SK-N-SH (cell line): ENCODE measurements around the gene SBF2. TPM values are rescaled to one million over a fixed set of nuclear protein-coding genes. Genes with fewer than 3 reads are reported as not detected.

Experiments
- CTCF ChIA-PET: fragments of 300-600, 350-600 bp; formaldehyde crosslinking; extraction: SDS; loops from one replicate; lab custom pipeline; 2021; lab: Yijun Ruan, JAX
- POLR2A ChIA-PET: fragments of 350-600 bp; sonication (Branson Sonifier 250); formaldehyde crosslinking; extraction: SDS; loops from one replicate; lab custom pipeline; 2020; ENCODE audit warnings: antibody characterized with exemption, inconsistent platforms; lab: Yijun Ruan, JAX
- DNase-seq: peaks from one replicate; pipeline ENCODE4 v3.0.0; 2012
- H2AFZ ChIP-seq: fragments of 200-600 bp; sonication (generic); 2 replicates; pipeline ENCODE4 v1.8.1; 2016; ENCODE audit warnings: antibody characterized with exemption, mild to moderate bottlenecking, low read depth
- H3F3A ChIP-seq: fragments of 200-600 bp; sonication (generic); replicated peaks from 2 replicates; pipeline ENCODE3; 2016; ENCODE audit warnings: antibody characterized with exemption, mild to moderate bottlenecking; ENCODE audit not compliant: insufficient read depth
- H3K27ac ChIP-seq, 2 experiments: fragments of 200-500 bp in 1 of 2; fragments of 200-600 bp in 1 of 2; sonication (Bioruptor generic) in 1 of 2; sonication (generic), shearing (Covaris generic) in 1 of 2; 2 replicates each; pipeline versions ENCODE4 v1.5.1 to v1.6.1; 2014 to 2016; ENCODE audit warnings: low read depth in 2 of 2, inconsistent platforms in 1 of 2, low read length in 1 of 2, mild to moderate bottlenecking in 1 of 2, mixed read lengths in 1 of 2
- H3K27me3 ChIP-seq: fragments of 200-600 bp; sonication (generic), shearing (Covaris generic); 2 replicates; pipeline ENCODE4 v1.6.1; 2016; ENCODE audit warnings: mixed run types; ENCODE audit not compliant: insufficient read depth
- H3K36me3 ChIP-seq, 2 experiments: fragments of 200-500 bp in 1 of 2; fragments of 200-600 bp in 1 of 2; sonication (Bioruptor generic) in 1 of 2; sonication (generic) in 1 of 2; replicated peaks in 1 of 2; 2 replicates each; pipeline versions ENCODE3 to v1.5.1; 2014 to 2016; ENCODE audit warnings: low read length in 1 of 2, mild to moderate bottlenecking in 1 of 2; ENCODE audit not compliant: insufficient read depth in 2 of 2, control insufficient read depth in 1 of 2
- H3K4me1 ChIP-seq, 2 experiments: fragments of 200-500 bp in 1 of 2; fragments of 200-600 bp in 1 of 2; sonication (Bioruptor generic) in 1 of 2; sonication (generic), shearing (Covaris generic) in 1 of 2; 2 replicates each; pipeline versions ENCODE4 v1.5.1 to v1.6.1; 2014 to 2016; ENCODE audit warnings: low read depth in 1 of 2, low read length in 1 of 2, mixed run types in 1 of 2; ENCODE audit not compliant: insufficient read depth in 2 of 2, control insufficient read depth in 1 of 2
- H3K4me2 ChIP-seq: fragments of 200-600 bp; sonication (generic), shearing (Covaris generic); 2 replicates; pipeline ENCODE4 v1.6.1; 2017; ENCODE audit warnings: mixed run types
- H3K4me3 ChIP-seq, 2 experiments: fragments of 200-500 bp in 1 of 2; fragments of 200-600 bp in 1 of 2; sonication (Bioruptor generic) in 1 of 2; sonication (generic), shearing (Covaris generic) in 1 of 2; 2 replicates each; pipeline versions ENCODE4 v1.5.1 to v1.8.1; 2014 to 2016; ENCODE audit warnings: low read depth in 2 of 2, inconsistent platforms in 1 of 2, low read length in 1 of 2, mild to moderate bottlenecking in 1 of 2, mixed read lengths in 1 of 2, moderate library complexity in 1 of 2
- H3K79me2 ChIP-seq: fragments of 200-600 bp; sonication (generic); 2 replicates; pipeline ENCODE4 v1.8.1; 2017; ENCODE audit warnings: mild to moderate bottlenecking; ENCODE audit not compliant: insufficient read depth
- H3K9ac ChIP-seq: fragments of 200-600 bp; sonication (generic); 2 replicates; pipeline ENCODE4 v1.6.1; 2017; ENCODE audit warnings: mixed run types
- H3K9me2 ChIP-seq: fragments of 200-600 bp; sonication (generic); 2 replicates; pipeline ENCODE4 v1.6.1; 2017; ENCODE audit warnings: mixed run types
- H3K9me3 ChIP-seq: fragments of 200-600 bp; sonication (generic); 2 replicates; pipeline ENCODE4 v1.6.1; 2017; ENCODE audit warnings: mixed run types, mild to moderate bottlenecking, moderate library complexity
- H4K20me1 ChIP-seq: fragments of 200-600 bp; sonication (generic); 2 replicates; pipeline ENCODE4 v1.6.1; 2017; ENCODE audit warnings: mild to moderate bottlenecking, mixed run types; ENCODE audit not compliant: insufficient read depth
- CHD2 ChIP-seq: fragments of 150-350 bp; IDR thresholded peaks from 2 replicates; pipeline ENCODE4 v1.6.1; 2018; ENCODE audit warnings: low read length; ENCODE audit not compliant: partially characterized antibody
- CTCF ChIP-seq: fragments of 200-600 bp; sonication (generic); IDR thresholded peaks from 2 replicates; pipeline ENCODE4 v1.6.1; 2017; ENCODE audit warnings: antibody characterized with exemption, mild to moderate bottlenecking, moderate library complexity
- EZH2phosphoT487 ChIP-seq: fragments of 200-600 bp; sonication (generic); IDR thresholded peaks from 2 replicates; pipeline ENCODE4 v1.6.1; 2017; ENCODE audit warnings: low read depth, mixed run types, mild to moderate bottlenecking, antibody characterized with exemption, moderate library complexity, borderline replicate concordance
- FOSL2 ChIP-seq: IDR thresholded peaks from 2 replicates; pipeline ENCODE4 v1.4.0; 2012; ENCODE audit warnings: low read depth, mild to moderate bottlenecking, moderate library complexity, borderline replicate concordance
- GATA2 ChIP-seq: sonication (generic); formaldehyde crosslinking; IDR thresholded peaks from 2 replicates; pipeline ENCODE4 v1.5.0; 2020; ENCODE audit warnings: mild to moderate bottlenecking, missing genetic modification reagents
- IRF3 ChIP-seq: fragments of 150-350 bp; IDR thresholded peaks from 2 replicates; pipeline ENCODE4 v1.6.1; 2016; ENCODE audit warnings: mild to moderate bottlenecking, low read depth, low read length
- JUND ChIP-seq: IDR thresholded peaks from 2 replicates; pipeline ENCODE4 v1.4.0; 2012
- MAX ChIP-seq: IDR thresholded peaks from 2 replicates; pipeline ENCODE4 v1.4.0; 2012; ENCODE audit warnings: low read depth
- MEF2A ChIP-seq: IDR thresholded peaks from 2 replicates; pipeline ENCODE4 v1.4.0; 2012; ENCODE audit warnings: low read depth, borderline replicate concordance
- MXI1 ChIP-seq: IDR thresholded peaks from 2 replicates; pipeline ENCODE4 v1.6.1; 2012; ENCODE audit warnings: mild to moderate bottlenecking, low read depth, low read length, improper control_type of control experiment
- NRF1 ChIP-seq: IDR thresholded peaks from 2 replicates; pipeline ENCODE4 v1.6.1; 2012; ENCODE audit warnings: low read depth, mild to moderate bottlenecking, low read length
- PBX3 ChIP-seq: IDR thresholded peaks from 2 replicates; pipeline ENCODE4; 2012
- RCOR1 ChIP-seq: fragments of 150-350 bp; IDR thresholded peaks from 2 replicates; pipeline ENCODE4 v1.6.1; 2017; ENCODE audit warnings: antibody characterized with exemption, low read length
- REST ChIP-seq: IDR thresholded peaks from 2 replicates; pipeline ENCODE4 v1.6.1; 2012; ENCODE audit warnings: mild to moderate bottlenecking, low read depth, low read length, moderate library complexity
- RXRA ChIP-seq: IDR thresholded peaks from 2 replicates; pipeline ENCODE4 v1.4.0; 2012; ENCODE audit warnings: low read depth, mild to moderate bottlenecking, borderline replicate concordance
- SIN3A ChIP-seq: IDR thresholded peaks from 2 replicates; pipeline ENCODE4 v1.6.1; 2012; ENCODE audit warnings: low read depth, mild to moderate bottlenecking, low read length, moderate library complexity, borderline replicate concordance
- SMC3 ChIP-seq: IDR thresholded peaks from 2 replicates; pipeline ENCODE4 v1.6.1; 2012; ENCODE audit warnings: low read depth, low read length, improper control_type of control experiment
- TCF12 ChIP-seq: IDR thresholded peaks from 2 replicates; pipeline ENCODE4 v1.4.0; 2012
- TEAD4 ChIP-seq: IDR thresholded peaks from 2 replicates; pipeline ENCODE4 v1.4.0; 2012; ENCODE audit warnings: mild to moderate bottlenecking, borderline replicate concordance; ENCODE audit not compliant: insufficient read depth
- ZBTB33 ChIP-seq: IDR thresholded peaks from 2 replicates; pipeline ENCODE4 v1.4.0; 2012; ENCODE audit warnings: low read depth, borderline replicate concordance
- WGBS: methylation state at CpG from one replicate; pipeline ENCODE4 v1.1.6; 2017; ENCODE audit warnings: low lambda C conversion rate; 5-methylcytosine and 5-hydroxymethylcytosine counted together
- polyA plus RNA-seq, 3 experiments: library from polyadenylated mRNA; depleted of rRNA; stranded (reverse); fragments of >200 nt; gene quantifications; 2 replicates each; pipeline ENCODE4 v1.2.3, GENCODE V29; 2012

The SBF2 gene
- polyA plus RNA-seq, 1 of the 3 experiments (the other 2 are of a cell fraction) = 23.0 TPM

- CTCF ChIA-PET = interaction anchor here (0.7 to 9.2 kb wide), 22 partner anchors 8 to 728 kb away, joined by 3 to 104 read pairs (median 4); no protein-coding TSS in a partner anchor
- peaks cover 10% of the 10 kb centered on the region; the same call in 1 of the 2 replicates for H4K20me1 ChIP-seq
- peaks cover 0 to 5% of the 10 kb centered on the region in 2 experiments for H3K36me3 ChIP-seq
- POLR2A ChIA-PET = interaction anchor here (0.6 to 4.0 kb wide), 5 partner anchors 10 to 544 kb away, joined by 3 to 24 read pairs (median 5); partner anchors contain the start of gene EIF4G2
- H3K4me2 ChIP-seq = peak overlapping the region; percentile 98
- no peaks in the 10 kb centered on the region for H3K9me3 ChIP-seq
- peaks cover 23% of the 10 kb centered on the region; the same call in 1 of the 2 replicates for H3K79me2 ChIP-seq
- DNase-seq = peak; percentile 72
- peak overlapping the region; percentile 70 to 93 for H3K27ac ChIP-seq
- WGBS = 28% methylated on average over 37 of the region's 56 CpGs
- no peaks in the 10 kb centered on the region for H3K27me3 ChIP-seq
- H3F3A ChIP-seq = peaks cover 25% of the 10 kb centered on the region
- peak overlapping the region; percentile 91 for H2AFZ ChIP-seq
- H3K4me3 ChIP-seq = peak overlapping the region; percentile 66 to 87
- H3K4me1 ChIP-seq = peaks cover 0 to 29% of the 10 kb centered on the region in 2 experiments
- peak overlapping the region; percentile 79 for H3K9ac ChIP-seq
- H3K9me2 ChIP-seq = no peaks in the 10 kb centered on the region
- TF ChIP-seq ZBTB33 (no peak), TCF12 (no peak), RCOR1 (no peak), REST (no peak), NRF1 (no peak), FOSL2 (no peak), JUND (no peak), CHD2 (peak; percentile 8), SIN3A (no peak), MEF2A (no peak), CTCF (0 out of 2 replicates have a peak, but pooled peaks have one; percentile 7), GATA2 (CRISPR knock-in tag) (no peak), TEAD4 (no peak), MXI1 (no peak), EZH2phosphoT487 (no peak), IRF3 (no peak), RXRA (no peak), PBX3 (no peak), MAX (no peak), SMC3 (no peak)
These were observed 8.9 kb upstream of the SBF2 start for GRCh38 chr11:10302744-10303557.
